BJ (cell line): ENCODE data around the gene MRPL33. TPM values are rescaled to one million over a fixed set of nuclear protein-coding genes. Genes with fewer than 3 reads are reported as not detected.

Source experiments
- CTCF ChIA-PET: fragments of 350-600 bp; formaldehyde crosslinking; extraction: SDS; loops from one replicate; lab custom pipeline; 2021; ENCODE audit warnings: antibody characterized with exemption, inconsistent platforms; lab: Yijun Ruan, JAX
- POLR2A ChIA-PET: fragments of 300-600 bp; sonication (Branson Sonifier 250); formaldehyde crosslinking; extraction: SDS; loops from one replicate; lab custom pipeline; 2021; ENCODE audit warnings: antibody characterized with exemption; lab: Charles Lee
- DNase-seq: peaks from one replicate; pipeline ENCODE4 v3.0.0-alpha.2; 2011; ENCODE audit warnings: low read depth
- H3K27me3 ChIP-seq: 2 replicates; pipeline ENCODE4 v1.6.0; 2011; ENCODE audit warnings: low read length; ENCODE audit not compliant: control insufficient read depth, insufficient read depth
- H3K36me3 ChIP-seq: 2 replicates; pipeline ENCODE4 v1.5.1; 2011; ENCODE audit warnings: low read length; ENCODE audit not compliant: control insufficient read depth, insufficient read depth
- H3K4me3 ChIP-seq: 2 replicates; pipeline ENCODE4 v1.5.1; 2011; ENCODE audit warnings: low read depth, mild to moderate bottlenecking, control low read depth, low read length
- polyA minus RNA-seq: library from RNA; depleted of rRNA, polyadenylated mRNA; stranded (reverse); fragments of >200 nt; gene quantifications from 2 replicates; pipeline ENCODE4 v1.2.3, GENCODE V29; 2011; rRNA and poly(A)+ RNA removed
- polyA plus RNA-seq: library from polyadenylated mRNA; depleted of rRNA; stranded (reverse); fragments of >200 nt; gene quantifications from 2 replicates; pipeline ENCODE4 v1.2.3, GENCODE V29; 2011; rRNA removed
- TF ChIP-seq, protein P1 (sequence below): IDR thresholded peaks from 2 replicates; pipeline ENCODE4 v1.5.1; 2011; ENCODE audit warnings: low read depth, mild to moderate bottlenecking, control low read depth, inconsistent platforms, low read length, moderate library complexity; ENCODE audit not compliant: insufficient read depth

The MRPL33 gene
- polyA plus RNA-seq, result 31.0 and 83.3 TPM in 2 replicates
- 5.4 and 7.2 TPM in 2 replicates for polyA minus RNA-seq

DNA sequence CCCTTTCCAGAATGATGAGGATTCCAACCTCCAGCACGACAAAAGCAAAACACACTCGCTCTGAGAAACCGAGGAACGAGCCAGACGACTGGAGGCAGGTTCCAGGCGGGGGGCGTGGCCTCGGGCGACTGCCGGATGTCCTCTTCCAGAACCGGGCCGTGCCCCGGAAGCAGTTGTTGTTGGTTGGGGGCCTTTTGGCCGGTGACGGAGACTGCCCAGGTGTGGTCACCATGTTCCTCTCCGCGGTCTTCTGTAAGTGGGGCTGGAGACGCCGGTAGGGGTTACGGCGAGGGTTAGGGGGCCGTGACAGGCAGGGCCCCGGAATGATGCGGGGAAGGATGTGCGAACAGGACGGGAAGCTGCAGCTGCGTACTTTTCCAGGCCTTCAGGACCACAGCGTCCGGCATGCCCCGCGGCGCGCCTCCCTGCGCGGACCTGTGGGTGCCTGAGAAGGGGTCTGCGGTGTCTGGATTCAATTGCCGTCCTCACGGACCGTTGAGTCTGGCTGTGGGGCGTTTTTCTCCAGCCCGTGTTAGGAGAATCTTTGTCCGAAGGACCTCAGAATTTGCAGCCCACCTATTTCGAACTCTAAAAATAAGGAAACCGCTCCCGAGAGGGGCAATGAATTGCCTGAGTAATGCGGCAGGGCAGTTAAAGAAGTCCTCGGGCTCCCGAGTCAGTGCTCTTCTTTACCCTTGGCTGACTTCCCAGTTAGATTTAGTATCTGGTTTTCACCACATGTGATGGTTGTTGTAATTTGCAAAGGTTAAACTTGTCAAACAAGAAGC lies at the start of gene MRPL33:
Gene MRPL33 (plus strand): TSS at position 172 of the 788 bp plus-strand sequence. CDS start 59 bp downstream, at position 231.
- H3K27me3 ChIP-seq, result no peaks in the 10 kb centered on the region
- no peak for DNase-seq
- TF ChIP-seq, protein P1, sequence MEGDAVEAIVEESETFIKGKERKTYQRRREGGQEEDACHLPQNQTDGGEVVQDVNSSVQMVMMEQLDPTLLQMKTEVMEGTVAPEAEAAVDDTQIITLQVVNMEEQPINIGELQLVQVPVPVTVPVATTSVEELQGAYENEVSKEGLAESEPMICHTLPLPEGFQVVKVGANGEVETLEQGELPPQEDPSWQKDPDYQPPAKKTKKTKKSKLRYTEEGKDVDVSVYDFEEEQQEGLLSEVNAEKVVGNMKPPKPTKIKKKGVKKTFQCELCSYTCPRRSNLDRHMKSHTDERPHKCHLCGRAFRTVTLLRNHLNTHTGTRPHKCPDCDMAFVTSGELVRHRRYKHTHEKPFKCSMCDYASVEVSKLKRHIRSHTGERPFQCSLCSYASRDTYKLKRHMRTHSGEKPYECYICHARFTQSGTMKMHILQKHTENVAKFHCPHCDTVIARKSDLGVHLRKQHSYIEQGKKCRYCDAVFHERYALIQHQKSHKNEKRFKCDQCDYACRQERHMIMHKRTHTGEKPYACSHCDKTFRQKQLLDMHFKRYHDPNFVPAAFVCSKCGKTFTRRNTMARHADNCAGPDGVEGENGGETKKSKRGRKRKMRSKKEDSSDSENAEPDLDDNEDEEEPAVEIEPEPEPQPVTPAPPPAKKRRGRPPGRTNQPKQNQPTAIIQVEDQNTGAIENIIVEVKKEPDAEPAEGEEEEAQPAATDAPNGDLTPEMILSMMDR, result no peak
- H3K4me3 ChIP-seq, result peak within 1 kb of the TSS; percentile 79
- H3K36me3 ChIP-seq, result peaks cover 2% of the 10 kb centered on the region; the same call in 1 of the 2 replicates
- CTCF ChIA-PET, result interaction anchor here (2.8 kb wide), 1 partner anchor 18 kb away, joined by 12 read pairs; no protein-coding TSS in a partner anchor
- POLR2A ChIA-PET, result interaction anchor here (1.0 kb wide), 1 partner anchor 453 kb away, joined by 8 read pairs; no protein-coding TSS in a partner anchor

- no peak for DNase-seq
- TF ChIP-seq, protein P1, result no peak
- POLR2A ChIA-PET, result no interaction called here
- Histone ChIP-seq H3K4me3 (no peak overlapping the region), H3K27me3 (no peaks in the 10 kb centered on the region), H3K36me3 (no peaks in the 10 kb centered on the region)
- CTCF ChIA-PET, result interaction anchor here (1.5 to 3.4 kb wide), 6 partner anchors 10 to 751 kb away, joined by 3 to 15 read pairs (median 9); no protein-coding TSS in a partner anchor
Observed at GRCh38 chr2:27721884-27722485, 49.5 kb upstream of the MRPL33 start.

DNA sequence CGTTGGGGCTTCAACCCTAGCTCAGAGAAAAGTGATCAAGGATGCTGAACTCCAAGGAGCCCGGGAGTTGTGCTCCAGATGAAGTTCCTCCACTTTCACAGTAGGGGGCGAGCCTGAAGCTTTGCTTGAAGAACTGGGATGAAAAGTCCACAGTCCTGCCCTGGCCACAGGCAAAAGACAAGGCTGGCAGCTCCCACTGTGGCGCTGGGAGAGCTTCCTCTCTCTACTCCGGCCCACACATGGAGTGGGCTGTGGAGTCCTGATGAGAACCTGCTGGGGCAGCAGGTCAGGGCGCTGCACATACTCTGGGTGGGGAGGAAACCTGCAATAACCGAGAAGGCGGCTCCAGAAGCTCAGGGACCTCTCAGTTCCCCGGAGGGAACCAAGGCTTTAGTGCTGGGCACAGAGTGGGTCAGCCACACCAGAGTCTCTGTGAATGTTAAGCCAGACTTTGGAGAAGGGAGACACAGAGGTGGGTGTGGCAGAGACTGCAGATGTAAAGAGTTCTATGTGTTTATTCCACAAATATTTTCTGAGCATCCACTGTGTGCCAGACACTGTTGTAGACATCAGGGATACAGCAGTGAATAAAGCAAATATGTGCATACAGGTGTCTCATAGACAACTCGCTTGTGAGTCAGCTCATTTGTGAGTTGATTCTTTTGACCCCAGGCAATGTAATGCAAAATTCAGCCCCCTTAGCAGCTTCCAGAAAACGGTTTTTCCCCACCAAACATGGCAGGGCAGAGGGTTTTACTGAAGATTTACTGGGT lies 48.0 kb upstream of the MRPL33 start:
- DNase-seq, result no peak
- no peaks in the 10 kb centered on the region for H3K27me3 ChIP-seq
- H3K36me3 ChIP-seq, result no peaks in the 10 kb centered on the region
- ChIA-PET CTCF (interaction anchor here (0.6 to 3.4 kb wide), 22 partner anchors 8 to 749 kb away, joined by 3 to 16 read pairs (median 5); no protein-coding TSS in a partner anchor), POLR2A (interaction anchor here (1.1 kb wide), 1 partner anchor 231 kb away, joined by 3 read pairs; no protein-coding TSS in a partner anchor)
- no peak overlapping the region for H3K4me3 ChIP-seq
- TF ChIP-seq, protein P1, result peak; percentile 89

GRCh38 chr2:27724191-27724590 lies 47.3 kb upstream of the MRPL33 start:
- POLR2A ChIA-PET, result no interaction called here
- CTCF ChIA-PET, result interaction anchor here (0.6 to 3.4 kb wide), 13 partner anchors 8 to 728 kb away, joined by 3 to 16 read pairs (median 8); no protein-coding TSS in a partner anchor
- Histone ChIP-seq H3K4me3 (no peak overlapping the region), H3K36me3 (no peaks in the 10 kb centered on the region), H3K27me3 (no peaks in the 10 kb centered on the region)
- TF ChIP-seq, protein P1, result no peak
- no peak for DNase-seq
